GM12878 (cell line): ENCODE results near the gene GSS. TPM values are rescaled to one million over a fixed set of nuclear protein-coding genes. Genes with fewer than 3 reads are reported as not detected.

ENCODE experiments used
- ATAC-seq: fragments of 200-7000 bp; cut with Tn5 transposase; 3 replicates; pipeline ENCODE4 v1.9.1; 2020; ENCODE audit warnings: mild to moderate bottlenecking, moderate library complexity
- BruUV-seq: library from RNA; stranded (reverse); fragments of 400-500 nt; replicated peaks from 2 replicates; lab custom pipeline; 2021; lab: Mats Ljungman, UMichigan
- CTCF ChIA-PET: fragments of 300-600 bp; sonication (Branson Sonifier 250); formaldehyde crosslinking; extraction: SDS; loops from one replicate; lab custom pipeline; 2021; ENCODE audit warnings: inconsistent platforms; lab: Yijun Ruan, JAX
- POLR2A ChIA-PET: fragments of 350-600 bp; formaldehyde crosslinking; extraction: SDS; loops from one replicate; lab custom pipeline; 2021; ENCODE audit warnings: inconsistent platforms; lab: Charles Lee
- RAD21 ChIA-PET: fragments of 300-600 bp; sonication (Branson Sonifier 250); formaldehyde crosslinking; loops from one replicate; lab custom pipeline; 2023; ENCODE audit warnings: antibody characterized with exemption; ENCODE audit not compliant: unreplicated experiment; lab: Charles Lee
- SMC1A ChIA-PET: fragments of 300-600 bp; sonication (Branson Sonifier 250); formaldehyde crosslinking; loops from one replicate; lab custom pipeline; 2023; ENCODE audit not compliant: unreplicated experiment, uncharacterized antibody; lab: Charles Lee
- DNase-seq: peaks from one replicate; pipeline ENCODE4 v3.0.0-alpha.2; 2011; ENCODE audit warnings: low read depth, low spot score
- FAIRE-seq: peaks from 3 replicates; lab custom pipeline; 2011; peaks lifted over from hg19 to GRCh38; lab: Jason Lieb, UNC
- H2AFZ ChIP-seq: 2 replicates; pipeline ENCODE4 v1.6.0; 2011; ENCODE audit warnings: low read depth, low read length, control low read depth; ENCODE audit not compliant: control insufficient read depth
- H3K27ac ChIP-seq: 2 replicates; pipeline ENCODE4 v1.5.1; 2011; ENCODE audit warnings: control low read depth; ENCODE audit not compliant: control insufficient read depth, insufficient read depth
- H3K27me3 ChIP-seq, 2 experiments: replicated peaks in 1 of 2; 2 replicates each; pipeline versions ENCODE4 v1.6.0 to v1.6.1; 2011; ENCODE audit warnings: low read length in 1 of 2; ENCODE audit not compliant: control insufficient read depth in 2 of 2, insufficient read depth in 2 of 2
- H3K36me3 ChIP-seq, 2 experiments: 2 replicates each; pipeline ENCODE4 v1.5.1; 2011; ENCODE audit warnings: low read length in 1 of 2; ENCODE audit not compliant: control insufficient read depth in 2 of 2, insufficient read depth in 2 of 2
- H3K4me1 ChIP-seq: 2 replicates; pipeline ENCODE4 v1.6.1; 2011; ENCODE audit warnings: mild to moderate bottlenecking, low read length, moderate library complexity, mixed read lengths; ENCODE audit not compliant: control insufficient read depth, insufficient read depth
- H3K4me2 ChIP-seq: 2 replicates; pipeline ENCODE4 v1.6.0; 2011; ENCODE audit warnings: control low read depth; ENCODE audit not compliant: control insufficient read depth, insufficient read depth
- H3K4me3 ChIP-seq: fragments of 200-600 bp; sonication (generic); 2 replicates; pipeline ENCODE4 v1.5.1; 2016
- H3K79me2 ChIP-seq: 2 replicates; pipeline ENCODE4 v1.6.0; 2011; ENCODE audit warnings: low read length; ENCODE audit not compliant: control insufficient read depth, insufficient read depth
- H3K9ac ChIP-seq: 2 replicates; pipeline ENCODE4 v1.8.0; 2011; ENCODE audit warnings: low read length, control low read depth, mixed read lengths; ENCODE audit not compliant: control insufficient read depth, insufficient read depth
- H3K9me3 ChIP-seq: replicated peaks from 3 replicates; pipeline ENCODE4 v1.5.1; 2011; ENCODE audit warnings: mild to moderate bottlenecking, low read length; ENCODE audit not compliant: control insufficient read depth, insufficient read depth
- H4K20me1 ChIP-seq: 2 replicates; pipeline ENCODE4 v1.6.0; 2011; ENCODE audit not compliant: control insufficient read depth, insufficient read depth
- E2F8 ChIP-seq: fragments of 450-650 bp; IDR thresholded peaks from 2 replicates; pipeline ENCODE4 v1.6.1; 2018; ENCODE audit warnings: mild to moderate bottlenecking, low read depth, moderate library complexity; ENCODE audit not compliant: partially characterized antibody
- SP1 ChIP-seq: IDR thresholded peaks from one replicate; pipeline ENCODE4 v1.6.1; 2011; ENCODE audit warnings: low read depth, low read length
- TBL1XR1 ChIP-seq: IDR thresholded peaks from 2 replicates; pipeline ENCODE4 v1.6.1; 2012; ENCODE audit warnings: low read depth, low read length, improper control_type of control experiment
- ZNF274 ChIP-seq: IDR thresholded peaks from one replicate; pipeline ENCODE4 v1.8.0; 2011; ENCODE audit not compliant: insufficient read length, insufficient read depth
- in situ Hi-C: fragments of 300-500 bp; cut with MboI; formaldehyde crosslinking; loops from 9 replicates; pipeline ENCODE4 v1.14.3; 2018; ENCODE audit warnings: mixed read lengths
- intact Hi-C: fragments of 100-400 bp; cut with micrococcal nuclease; formaldehyde crosslinking; loops from one replicate; pipeline ENCODE4 v1.14.2; 2022; ENCODE audit not compliant: unreplicated experiment
- polyA plus RNA-seq, 11 experiments: library from polyadenylated mRNA; depleted of rRNA in 4 of 11; unstranded in 6 of 11; stranded (reverse) in 5 of 11; fragments of >200 nt; fragmentation: Nextera tagmentation in 4 of 11; fragmentation: Illumina TruSeq in 1 of 11; extraction: Ambion mirVana in 4 of 11; extraction: Trizol in 1 of 11; gene quantifications; 1 replicate in 1 of 11; 2 replicates in 10 of 11; pipeline versions ENCODE4 v1.2.1 to v1.2.3, GENCODE V29; 2011 to 2016; ENCODE audit warnings: inconsistent platforms in 2 of 11, missing spikeins in 2 of 11, low read depth in 1 of 11
- total RNA-seq, 4 experiments: library from RNA; depleted of rRNA in 3 of 4; stranded (reverse); fragments of >200 nt in 3 of 4; fragmentation: Illumina TruSeq in 1 of 4; extraction: Trizol in 1 of 4; gene quantifications; 2 replicates each; pipeline versions ENCODE4 v1.2.1 to v1.2.3, GENCODE V29; 2013 to 2021

GSS gene
- total and polyA plus RNA-seq, 10 of the 15 experiments (the other 5 are each of a cell fraction or from before 2014, with no cell fraction given) = 12.7 to 120 (median 67.4) TPM

- no peak for TF ChIP-seq TBL1XR1
Measured at GRCh38 chr20:34949120-34949519, 6.5 kb downstream of the GSS start (continued).

- Histone ChIP-seq H3K27me3 (no peaks in the 10 kb centered on the region), H3K36me3 (peaks cover 0 to 5% of the 10 kb centered on the region in 2 experiments), H3K4me2 (no peak overlapping the region)
- DNase-seq = no peak
- in situ Hi-C loops = no loop called here
- POLR2A ChIA-PET = interaction anchor here (0.6 kb wide), 1 partner anchor 44 kb away, joined by 5 read pairs; no protein-coding TSS in a partner anchor
- FAIRE-seq = no peak
- TF ChIP-seq ZNF274 (no peak), SP1 (no peak), E2F8 (no peak)
- TF ChIP-seq, all 136 proteins: peak for 0
- no peak for ATAC-seq
- Histone ChIP-seq H3K9ac (no peak overlapping the region), H3K4me3 (no peak overlapping the region), H3K4me1 (peaks cover 8% of the 10 kb centered on the region), H3K9me3 (no peaks in the 10 kb centered on the region), H3K27ac (no peak overlapping the region), H2AFZ (no peak overlapping the region), H3K79me2 (no peaks in the 10 kb centered on the region), H4K20me1 (no peaks in the 10 kb centered on the region)
- BruUV-seq = no TSS peak
- ChIA-PET SMC1A (no interaction called here), CTCF (interaction anchor here (1.7 kb wide), 1 partner anchor 74 kb away, joined by 7 read pairs; no protein-coding TSS in a partner anchor), RAD21 (interaction anchor here (0.6 kb wide), 1 partner anchor 104 kb away, joined by 3 read pairs; no protein-coding TSS in a partner anchor)
- intact Hi-C loops = no loop called here
Measured at GRCh38 chr20:34948030-34948429, 7.6 kb downstream of the GSS start.
